Peyer's patch (tissue), 4 donors: Measurements from ENCODE around the gene ADAMTS7.

Source experiments
- POLR2A ChIP-seq, 2 donors: fragments of 450-650 bp; IDR thresholded peaks; one replicate each; pipeline ENCODE4 v1.5.1; 2017; ENCODE audit warnings: antibody characterized with exemption in 2 of 2, mild to moderate bottlenecking in 2 of 2, moderate library complexity in 2 of 2
- TF ChIP-seq, protein P1 (sequence below), 6 experiments: fragments of 450-650 bp in 4 of 6; fragments of 200-600 bp in 2 of 6; sonication (generic) in 1 of 6; IDR thresholded peaks; one replicate each; pipeline ENCODE4 v1.5.1; 2017 to 2019; ENCODE audit warnings: antibody characterized with exemption in 6 of 6, mild to moderate bottlenecking in 3 of 6, moderate library complexity in 1 of 6

DNA sequence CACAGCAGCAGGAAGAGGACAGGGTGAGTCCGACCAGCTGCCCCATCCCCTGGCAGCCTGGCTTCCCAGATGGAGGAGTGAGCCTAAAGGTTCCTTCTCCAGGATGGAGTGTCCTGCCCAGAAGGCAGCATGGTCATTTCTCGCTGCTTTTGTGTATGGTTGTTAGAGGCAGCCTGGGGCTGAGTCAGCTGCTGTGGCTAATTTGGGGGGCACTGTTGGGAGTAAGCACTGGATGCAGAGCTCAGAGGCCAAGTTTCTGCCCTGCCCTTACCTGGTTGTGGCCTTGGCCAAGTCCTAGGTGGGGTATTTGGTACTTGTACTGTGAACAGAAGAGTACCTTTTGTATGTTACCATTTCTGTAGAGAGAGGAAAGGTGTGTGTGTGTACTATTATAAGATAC, 78.6 kb downstream of the ADAMTS7 start:
- TF ChIP-seq, protein P1, sequence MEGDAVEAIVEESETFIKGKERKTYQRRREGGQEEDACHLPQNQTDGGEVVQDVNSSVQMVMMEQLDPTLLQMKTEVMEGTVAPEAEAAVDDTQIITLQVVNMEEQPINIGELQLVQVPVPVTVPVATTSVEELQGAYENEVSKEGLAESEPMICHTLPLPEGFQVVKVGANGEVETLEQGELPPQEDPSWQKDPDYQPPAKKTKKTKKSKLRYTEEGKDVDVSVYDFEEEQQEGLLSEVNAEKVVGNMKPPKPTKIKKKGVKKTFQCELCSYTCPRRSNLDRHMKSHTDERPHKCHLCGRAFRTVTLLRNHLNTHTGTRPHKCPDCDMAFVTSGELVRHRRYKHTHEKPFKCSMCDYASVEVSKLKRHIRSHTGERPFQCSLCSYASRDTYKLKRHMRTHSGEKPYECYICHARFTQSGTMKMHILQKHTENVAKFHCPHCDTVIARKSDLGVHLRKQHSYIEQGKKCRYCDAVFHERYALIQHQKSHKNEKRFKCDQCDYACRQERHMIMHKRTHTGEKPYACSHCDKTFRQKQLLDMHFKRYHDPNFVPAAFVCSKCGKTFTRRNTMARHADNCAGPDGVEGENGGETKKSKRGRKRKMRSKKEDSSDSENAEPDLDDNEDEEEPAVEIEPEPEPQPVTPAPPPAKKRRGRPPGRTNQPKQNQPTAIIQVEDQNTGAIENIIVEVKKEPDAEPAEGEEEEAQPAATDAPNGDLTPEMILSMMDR (IDR thresholded peaks at IDR 0.05): no peak
- TF ChIP-seq POLR2A (IDR thresholded peaks at IDR 0.05): no peak
